Breast epithelium (tissue), 3 donors: ENCODE results near the gene SLC30A7.

Source experiments
- CTCF ChIP-seq, 3 donors: fragments of 450-650 bp; IDR thresholded peaks; one replicate each; pipeline ENCODE4 v1.5.1; 2016 to 2017; ENCODE audit warnings: antibody characterized with exemption in 3 of 3, mild to moderate bottlenecking in 3 of 3, moderate library complexity in 3 of 3
- POLR2A ChIP-seq: fragments of 450-650 bp; IDR thresholded peaks from one replicate; pipeline ENCODE4 v1.6.1; 2016; ENCODE audit warnings: antibody characterized with exemption, mild to moderate bottlenecking, moderate library complexity

GRCh38 chr1:100979631-100980030 is 83.7 kb downstream of the SLC30A7 start:
- TF ChIP-seq CTCF (IDR thresholded peaks at IDR 0.05), result no peak
- TF ChIP-seq POLR2A, result no peak
